ENCODE data around the gene TPK1. TPM values are rescaled to one million over a fixed set of nuclear protein-coding genes. Genes with fewer than 3 reads are reported as not detected.
A peak's percentile ranks its signal among the peaks of the same experiment; 100 is the strongest.

The TPK1 gene
- total and polyA plus RNA-seq, 2 of the 13 experiments (the other 11 are each of a cell fraction or from before 2014, with no cell fraction given), result 1.0 to 1.2 TPM

DNA sequence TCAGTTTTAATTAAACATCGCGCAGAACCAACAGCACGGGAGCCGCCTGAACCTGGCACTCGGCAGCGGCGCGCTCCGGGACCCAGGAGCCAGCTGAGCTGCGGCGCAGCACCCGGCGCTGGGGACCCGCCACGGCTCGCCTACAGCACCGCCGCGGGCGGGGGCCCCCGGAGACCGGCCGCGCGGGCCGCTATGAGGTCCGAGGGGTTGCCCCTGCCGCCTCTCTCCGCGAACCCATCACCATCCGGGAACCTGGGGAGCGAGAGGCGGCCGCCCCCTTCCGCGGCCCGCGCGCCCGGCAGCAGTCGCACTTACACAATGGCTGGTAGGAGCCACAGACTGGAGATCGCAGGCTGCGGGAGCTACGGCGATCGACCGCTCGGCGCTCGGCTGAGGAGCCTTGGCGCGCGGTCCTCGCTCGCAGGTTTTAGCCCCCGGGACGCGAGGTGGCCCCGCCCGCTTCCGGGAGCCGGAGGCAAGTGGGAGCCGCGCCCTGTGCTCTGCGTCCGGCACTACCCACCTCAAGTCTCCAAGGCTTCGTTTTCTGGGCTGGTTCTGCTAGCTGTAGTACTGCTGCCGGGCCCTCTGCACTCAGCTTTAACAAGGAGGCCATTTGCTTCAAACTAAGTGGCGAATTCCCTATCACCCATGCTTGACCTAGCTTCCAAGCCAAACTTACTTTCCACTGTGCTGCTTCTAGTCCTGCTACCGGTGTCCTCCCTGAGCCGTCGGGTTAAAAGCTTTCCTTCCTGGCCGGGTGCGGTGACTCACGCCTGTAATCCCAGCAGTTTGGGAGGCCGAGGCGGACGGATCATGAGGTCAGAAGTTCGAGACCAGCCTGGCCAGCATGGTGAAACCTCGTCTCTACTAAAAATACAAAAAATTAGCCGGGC is at the start of gene TPK1 (continued):
- TF ChIP-seq, protein P1, sequence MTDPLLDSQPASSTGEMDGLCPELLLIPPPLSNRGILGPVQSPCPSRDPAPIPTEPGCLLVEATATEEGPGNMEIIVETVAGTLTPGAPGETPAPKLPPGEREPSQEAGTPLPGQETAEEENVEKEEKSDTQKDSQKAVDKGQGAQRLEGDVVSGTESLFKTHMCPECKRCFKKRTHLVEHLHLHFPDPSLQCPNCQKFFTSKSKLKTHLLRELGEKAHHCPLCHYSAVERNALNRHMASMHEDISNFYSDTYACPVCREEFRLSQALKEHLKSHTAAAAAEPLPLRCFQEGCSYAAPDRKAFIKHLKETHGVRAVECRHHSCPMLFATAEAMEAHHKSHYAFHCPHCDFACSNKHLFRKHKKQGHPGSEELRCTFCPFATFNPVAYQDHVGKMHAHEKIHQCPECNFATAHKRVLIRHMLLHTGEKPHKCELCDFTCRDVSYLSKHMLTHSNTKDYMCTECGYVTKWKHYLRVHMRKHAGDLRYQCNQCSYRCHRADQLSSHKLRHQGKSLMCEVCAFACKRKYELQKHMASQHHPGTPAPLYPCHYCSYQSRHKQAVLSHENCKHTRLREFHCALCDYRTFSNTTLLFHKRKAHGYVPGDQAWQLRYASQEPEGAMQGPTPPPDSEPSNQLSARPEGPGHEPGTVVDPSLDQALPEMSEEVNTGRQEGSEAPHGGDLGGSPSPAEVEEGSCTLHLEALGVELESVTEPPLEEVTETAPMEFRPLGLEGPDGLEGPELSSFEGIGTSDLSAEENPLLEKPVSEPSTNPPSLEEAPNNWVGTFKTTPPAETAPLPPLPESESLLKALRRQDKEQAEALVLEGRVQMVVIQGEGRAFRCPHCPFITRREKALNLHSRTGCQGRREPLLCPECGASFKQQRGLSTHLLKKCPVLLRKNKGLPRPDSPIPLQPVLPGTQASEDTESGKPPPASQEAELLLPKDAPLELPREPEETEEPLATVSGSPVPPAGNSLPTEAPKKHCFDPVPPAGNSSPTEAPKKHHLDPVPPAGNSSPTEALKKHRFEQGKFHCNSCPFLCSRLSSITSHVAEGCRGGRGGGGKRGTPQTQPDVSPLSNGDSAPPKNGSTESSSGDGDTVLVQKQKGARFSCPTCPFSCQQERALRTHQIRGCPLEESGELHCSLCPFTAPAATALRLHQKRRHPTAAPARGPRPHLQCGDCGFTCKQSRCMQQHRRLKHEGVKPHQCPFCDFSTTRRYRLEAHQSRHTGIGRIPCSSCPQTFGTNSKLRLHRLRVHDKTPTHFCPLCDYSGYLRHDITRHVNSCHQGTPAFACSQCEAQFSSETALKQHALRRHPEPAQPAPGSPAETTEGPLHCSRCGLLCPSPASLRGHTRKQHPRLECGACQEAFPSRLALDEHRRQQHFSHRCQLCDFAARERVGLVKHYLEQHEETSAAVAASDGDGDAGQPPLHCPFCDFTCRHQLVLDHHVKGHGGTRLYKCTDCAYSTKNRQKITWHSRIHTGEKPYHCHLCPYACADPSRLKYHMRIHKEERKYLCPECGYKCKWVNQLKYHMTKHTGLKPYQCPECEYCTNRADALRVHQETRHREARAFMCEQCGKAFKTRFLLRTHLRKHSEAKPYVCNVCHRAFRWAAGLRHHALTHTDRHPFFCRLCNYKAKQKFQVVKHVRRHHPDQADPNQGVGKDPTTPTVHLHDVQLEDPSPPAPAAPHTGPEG (CRISPR knock-in tag; IDR thresholded peaks at IDR 0.05), result peak; percentile 71; the same call in 1 of the 2 replicates
- no peak for TF ChIP-seq ATM (IDR thresholded peaks at IDR 0.05; ENCODE audit: borderline replicate concordance)
- TF ChIP-seq ZBTB1 (CRISPR knock-in tag; IDR thresholded peaks at IDR 0.05; ENCODE audit: borderline replicate concordance), result no peak
- TF ChIP-seq, protein P2, sequence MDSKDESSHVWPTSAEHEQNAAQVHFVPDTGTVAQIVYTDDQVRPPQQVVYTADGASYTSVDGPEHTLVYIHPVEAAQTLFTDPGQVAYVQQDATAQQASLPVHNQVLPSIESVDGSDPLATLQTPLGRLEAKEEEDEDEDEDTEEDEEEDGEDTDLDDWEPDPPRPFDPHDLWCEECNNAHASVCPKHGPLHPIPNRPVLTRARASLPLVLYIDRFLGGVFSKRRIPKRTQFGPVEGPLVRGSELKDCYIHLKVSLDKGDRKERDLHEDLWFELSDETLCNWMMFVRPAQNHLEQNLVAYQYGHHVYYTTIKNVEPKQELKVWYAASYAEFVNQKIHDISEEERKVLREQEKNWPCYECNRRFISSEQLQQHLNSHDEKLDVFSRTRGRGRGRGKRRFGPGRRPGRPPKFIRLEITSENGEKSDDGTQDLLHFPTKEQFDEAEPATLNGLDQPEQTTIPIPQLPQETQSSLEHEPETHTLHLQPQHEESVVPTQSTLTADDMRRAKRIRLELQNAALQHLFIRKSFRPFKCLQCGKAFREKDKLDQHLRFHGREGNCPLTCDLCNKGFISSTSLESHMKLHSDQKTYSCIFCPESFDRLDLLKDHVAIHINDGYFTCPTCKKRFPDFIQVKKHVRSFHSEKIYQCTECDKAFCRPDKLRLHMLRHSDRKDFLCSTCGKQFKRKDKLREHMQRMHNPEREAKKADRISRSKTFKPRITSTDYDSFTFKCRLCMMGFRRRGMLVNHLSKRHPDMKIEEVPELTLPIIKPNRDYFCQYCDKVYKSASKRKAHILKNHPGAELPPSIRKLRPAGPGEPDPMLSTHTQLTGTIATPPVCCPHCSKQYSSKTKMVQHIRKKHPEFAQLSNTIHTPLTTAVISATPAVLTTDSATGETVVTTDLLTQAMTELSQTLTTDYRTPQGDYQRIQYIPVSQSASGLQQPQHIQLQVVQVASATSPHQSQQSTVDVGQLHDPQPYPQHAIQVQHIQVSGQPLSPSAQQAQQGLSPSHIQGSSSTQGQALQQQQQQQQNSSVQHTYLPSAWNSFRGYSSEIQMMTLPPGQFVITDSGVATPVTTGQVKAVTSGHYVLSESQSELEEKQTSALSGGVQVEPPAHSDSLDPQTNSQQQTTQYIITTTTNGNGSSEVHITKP (CRISPR knock-in tag; IDR thresholded peaks at IDR 0.05; ENCODE audit: low read depth), result peak; percentile 78
- TF ChIP-seq, protein P3, sequence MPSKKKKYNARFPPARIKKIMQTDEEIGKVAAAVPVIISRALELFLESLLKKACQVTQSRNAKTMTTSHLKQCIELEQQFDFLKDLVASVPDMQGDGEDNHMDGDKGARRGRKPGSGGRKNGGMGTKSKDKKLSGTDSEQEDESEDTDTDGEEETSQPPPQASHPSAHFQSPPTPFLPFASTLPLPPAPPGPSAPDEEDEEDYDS (CRISPR knock-in tag; IDR thresholded peaks at IDR 0.05), result peak; percentile 44; the same call in 1 of the 2 replicates
- TF ChIP-seq, protein P4, sequence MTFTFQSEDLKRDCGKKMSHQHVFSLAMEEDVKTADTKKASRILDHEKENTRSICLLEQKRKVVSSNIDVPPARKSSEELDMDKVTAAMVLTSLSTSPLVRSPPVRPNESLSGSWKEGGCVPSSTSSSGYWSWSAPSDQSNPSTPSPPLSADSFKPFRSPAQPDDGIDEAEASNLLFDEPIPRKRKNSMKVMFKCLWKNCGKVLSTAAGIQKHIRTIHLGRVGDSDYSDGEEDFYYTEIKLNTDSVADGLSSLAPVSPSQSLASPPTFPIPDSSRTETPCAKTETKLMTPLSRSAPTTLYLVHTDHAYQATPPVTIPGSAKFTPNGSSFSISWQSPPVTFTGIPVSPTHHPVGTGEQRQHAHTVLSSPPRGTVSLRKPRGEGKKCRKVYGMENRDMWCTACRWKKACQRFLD (CRISPR knock-in tag; IDR thresholded peaks at IDR 0.05; ENCODE audit: borderline replicate concordance), result 0 out of 2 replicates have a peak, but pooled peaks have one; percentile 71
- TF ChIP-seq, protein P5, sequence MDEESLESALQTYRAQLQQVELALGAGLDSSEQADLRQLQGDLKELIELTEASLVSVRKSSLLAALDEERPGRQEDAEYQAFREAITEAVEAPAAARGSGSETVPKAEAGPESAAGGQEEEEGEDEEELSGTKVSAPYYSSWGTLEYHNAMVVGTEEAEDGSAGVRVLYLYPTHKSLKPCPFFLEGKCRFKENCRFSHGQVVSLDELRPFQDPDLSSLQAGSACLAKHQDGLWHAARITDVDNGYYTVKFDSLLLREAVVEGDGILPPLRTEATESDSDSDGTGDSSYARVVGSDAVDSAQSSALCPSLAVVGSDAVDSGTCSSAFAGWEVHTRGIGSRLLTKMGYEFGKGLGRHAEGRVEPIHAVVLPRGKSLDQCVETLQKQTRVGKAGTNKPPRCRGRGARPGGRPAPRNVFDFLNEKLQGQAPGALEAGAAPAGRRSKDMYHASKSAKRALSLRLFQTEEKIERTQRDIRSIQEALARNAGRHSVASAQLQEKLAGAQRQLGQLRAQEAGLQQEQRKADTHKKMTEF (CRISPR knock-in tag; IDR thresholded peaks at IDR 0.05), result peak; percentile 85
- no peak for TF ChIP-seq SIN3B (IDR thresholded peaks at IDR 0.05; ENCODE audit: low read length)
- TF ChIP-seq KDM2A (CRISPR knock-in tag; IDR thresholded peaks at IDR 0.05; ENCODE audit: borderline replicate concordance, low read depth), result peak; percentile 97
- peak; percentile 77 for TF ChIP-seq MIER2 (CRISPR knock-in tag; IDR thresholded peaks at IDR 0.05)
- TF ChIP-seq CHD4 (IDR thresholded peaks at IDR 0.05; ENCODE audit: borderline replicate concordance, low read length), result no peak
- peak; percentile 84 for TF ChIP-seq BRCA1 (CRISPR knock-in tag; IDR thresholded peaks at IDR 0.05)
- peak; percentile 83; the same call in 1 of the 2 replicates for TF ChIP-seq YEATS2 (CRISPR knock-in tag; IDR thresholded peaks at IDR 0.05; ENCODE audit: borderline replicate concordance)
- TF ChIP-seq DR1 (CRISPR knock-in tag; IDR thresholded peaks at IDR 0.05), result 0 out of 2 replicates have a peak, but pooled peaks have one; percentile 44
- TF ChIP-seq NR2F6 (IDR thresholded peaks at IDR 0.05), result no peak
- TF ChIP-seq NR2F6 (CRISPR knock-in tag; IDR thresholded peaks at IDR 0.05), result peak; percentile 38; the same call in 1 of the 2 replicates

Measured in HepG2 (cell line).